ENCODE results near the gene ENOX1. TPM values are rescaled to one million over a fixed set of nuclear protein-coding genes. Genes with fewer than 3 reads are reported as not detected.

Gene ENOX1
- total RNA-seq, 1 donor = 2.2 TPM

DNA sequence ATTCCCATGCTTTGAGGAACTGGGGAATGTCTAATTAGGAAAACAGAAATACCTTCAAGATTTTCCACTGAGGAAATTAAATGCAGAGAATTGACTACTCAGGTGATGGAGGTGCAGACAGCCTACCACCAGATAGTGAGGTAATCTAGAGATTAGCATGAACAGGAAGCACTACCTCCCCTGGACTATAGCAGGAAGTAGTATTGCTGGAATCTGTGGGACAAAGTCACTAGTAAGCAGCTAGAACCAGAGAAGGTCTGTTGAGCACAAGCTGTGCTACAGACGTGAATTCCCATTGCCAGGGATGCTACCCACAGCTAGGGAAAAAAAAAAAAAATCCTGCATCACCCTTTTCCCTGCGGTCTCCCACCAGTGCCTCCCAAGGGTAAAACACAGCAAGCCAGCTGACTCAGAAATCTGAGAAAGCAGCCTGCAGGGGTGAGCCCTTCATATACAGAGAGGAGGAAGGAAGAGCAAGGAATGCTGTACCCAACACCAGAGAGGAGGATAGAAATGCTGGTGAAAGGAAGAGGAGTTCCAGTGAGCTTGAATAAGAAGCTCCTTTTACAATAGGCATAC is 10.2 kb downstream of the ENOX1 start:
- no peak overlapping the region for H3K4me3 ChIP-seq (ENCODE audit: low read depth, low read length)
- DNase-seq (ENCODE audit: low read depth) = no peak
- TF ChIP-seq CTCF (IDR thresholded peaks at IDR 0.05; ENCODE audit: insufficient read depth, low read depth, low read length) = no peak

DNA sequence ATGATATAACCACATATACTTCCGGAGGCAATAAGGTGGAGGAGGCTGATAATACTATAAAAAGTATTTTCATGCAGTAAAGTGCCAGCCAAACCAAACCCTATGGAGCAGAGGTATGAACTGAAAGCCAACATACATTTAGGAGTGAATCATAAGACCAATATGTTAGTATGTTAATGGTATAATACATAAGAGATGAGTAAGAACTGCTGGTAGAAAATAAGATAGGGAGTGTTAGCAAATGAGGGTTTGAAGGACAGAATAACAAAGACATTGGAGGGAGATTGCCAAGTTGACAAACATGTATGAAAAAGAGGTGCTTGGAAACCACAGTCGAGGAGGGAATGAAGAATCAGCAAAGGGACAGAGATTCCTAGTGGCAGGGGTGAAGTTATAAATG is 10.8 kb downstream of the ENOX1 start:
- no peak for DNase-seq (ENCODE audit: low read depth)
- H3K4me3 ChIP-seq (ENCODE audit: low read depth, low read length) = no peak overlapping the region
- no peak for TF ChIP-seq CTCF (IDR thresholded peaks at IDR 0.05; ENCODE audit: insufficient read depth, low read depth, low read length)

GRCh38 chr13:43773602-43774001 is 13.2 kb downstream of the ENOX1 start:
- H3K4me3 ChIP-seq (ENCODE audit: low read depth, low read length) = no peak overlapping the region
- no peak for TF ChIP-seq CTCF (IDR thresholded peaks at IDR 0.05; ENCODE audit: insufficient read depth, low read depth, low read length)
- DNase-seq (ENCODE audit: low read depth) = no peak

DNA sequence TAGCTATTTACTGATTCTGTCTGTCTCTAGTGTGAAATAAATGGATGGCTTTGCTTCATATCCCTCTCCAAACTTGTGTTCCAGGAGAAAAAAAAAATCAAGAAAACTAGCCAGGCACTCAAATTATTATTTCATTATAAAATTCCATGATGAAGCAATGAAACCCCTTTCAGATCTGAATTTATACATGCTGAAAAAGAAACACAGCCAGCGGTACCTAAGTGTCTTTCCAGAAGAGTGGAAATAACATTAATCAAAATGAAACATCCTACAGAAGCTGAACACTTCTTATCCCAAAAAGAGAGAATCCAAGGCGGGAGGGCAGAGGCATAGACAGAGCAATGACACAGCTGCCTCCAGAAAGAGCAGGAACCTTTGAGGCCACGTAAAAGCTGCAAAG is 15.9 kb downstream of the ENOX1 start:
- H3K4me3 ChIP-seq (ENCODE audit: low read depth, low read length) = no peak overlapping the region
- TF ChIP-seq CTCF (IDR thresholded peaks at IDR 0.05; ENCODE audit: insufficient read depth, low read depth, low read length) = no peak
- DNase-seq (ENCODE audit: low read depth) = no peak

- TF ChIP-seq CTCF (IDR thresholded peaks at IDR 0.05; ENCODE audit: insufficient read depth, low read depth, low read length) = no peak
- H3K4me3 ChIP-seq (ENCODE audit: low read depth, low read length) = no peak overlapping the region
- no peak for DNase-seq (ENCODE audit: low read depth)
Observed at GRCh38 chr13:43769529-43769928, 17.2 kb downstream of the ENOX1 start.

GRCh38 chr13:43767341-43767931 is 19.3 kb downstream of the ENOX1 start:
- DNase-seq (ENCODE audit: low read depth) = peak; percentile 2
- TF ChIP-seq CTCF (IDR thresholded peaks at IDR 0.05; ENCODE audit: insufficient read depth, low read depth, low read length) = no peak

GRCh38 chr13:43766725-43767124 is 20.0 kb downstream of the ENOX1 start:
- DNase-seq (ENCODE audit: low read depth) = no peak
- H3K4me3 ChIP-seq (ENCODE audit: low read depth, low read length) = no peak overlapping the region

More at GRCh38 chr13:43767341-43767931, 19.3 kb downstream of the ENOX1 start:
- no peak overlapping the region for H3K4me3 ChIP-seq (ENCODE audit: low read depth, low read length)

More at GRCh38 chr13:43766725-43767124, 20.0 kb downstream of the ENOX1 start:
- TF ChIP-seq CTCF (IDR thresholded peaks at IDR 0.05; ENCODE audit: insufficient read depth, low read depth, low read length) = no peak
